GM12801 (cell line): ENCODE data around the gene EEFSEC.

Experiments
- CTCF ChIP-seq: IDR thresholded peaks from one replicate; pipeline ENCODE4 v1.5.1; 2011; ENCODE audit warnings: control low read depth; ENCODE audit not compliant: insufficient read length; ENCODE audit errors: extremely low read depth

EEFSEC gene

GRCh38 chr3:128123538-128124368 lies 29.5 kb upstream of the EEFSEC start, which contains the start of gene RUVBL1:
Gene RUVBL1 (minus strand): TSS chr3:128123812. CDS start chr3:128123724, 88 bp downstream.
- TF ChIP-seq CTCF, result no peak

- TF ChIP-seq CTCF, result no peak
These were observed 26.0 kb upstream of the EEFSEC start for GRCh38 chr3:128127236-128127635.

GRCh38 chr3:128128251-128128650 lies 25.0 kb upstream of the EEFSEC start:
- TF ChIP-seq CTCF, result no peak

GRCh38 chr3:128131897-128132646 lies 21.2 kb upstream of the EEFSEC start:
- TF ChIP-seq CTCF, result no peak

GRCh38 chr3:128133273-128133883 lies 19.9 kb upstream of the EEFSEC start:
- TF ChIP-seq CTCF, result no peak

- TF ChIP-seq CTCF, result no peak
These were observed 9.8 kb upstream of the EEFSEC start for GRCh38 chr3:128143496-128143895.

GRCh38 chr3:128144512-128145187 lies 8.6 kb upstream of the EEFSEC start:
- no peak for TF ChIP-seq CTCF
